NK-92 (cell line): ENCODE data around the gene OTUD7B.
"Not testable (repeated sequence)": the region's sequence is repeated elsewhere in the genome, so short reads cannot be mapped to it uniquely, and the experiment has no call there.

Experiments
- DNase-seq: peaks from one replicate; lab custom pipeline; 2025; ENCODE audit not compliant: unreplicated experiment; lab: John Stamatoyannopoulos, UW

The OTUD7B gene

GRCh38 chr1:150010393-150011115, at the start of gene OTUD7B:
OTUD7B (minus strand) TSS chr1:150010726; CDS start chr1:149977510, 33,216 bp downstream.
- no peak for DNase-seq

DNA sequence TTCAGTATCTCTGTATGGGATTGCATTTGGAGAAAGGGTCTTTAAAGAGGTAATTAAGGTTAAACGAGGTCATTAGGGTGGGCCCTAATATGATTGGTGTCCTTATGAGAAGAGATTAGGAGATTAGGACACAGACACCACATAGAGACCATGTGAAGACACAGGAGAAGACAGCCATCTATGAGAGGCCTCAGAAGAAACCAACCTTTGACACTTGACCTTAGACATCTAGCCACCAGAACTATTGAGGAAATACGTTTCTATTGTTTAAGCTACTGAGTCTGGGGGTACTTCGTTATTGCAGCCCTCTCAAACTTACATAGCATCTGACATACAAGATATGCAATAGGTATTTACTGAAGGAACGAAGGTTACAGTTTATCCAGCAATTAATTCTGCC, 49.7 kb upstream of the OTUD7B start:
- DNase-seq: no peak

DNA sequence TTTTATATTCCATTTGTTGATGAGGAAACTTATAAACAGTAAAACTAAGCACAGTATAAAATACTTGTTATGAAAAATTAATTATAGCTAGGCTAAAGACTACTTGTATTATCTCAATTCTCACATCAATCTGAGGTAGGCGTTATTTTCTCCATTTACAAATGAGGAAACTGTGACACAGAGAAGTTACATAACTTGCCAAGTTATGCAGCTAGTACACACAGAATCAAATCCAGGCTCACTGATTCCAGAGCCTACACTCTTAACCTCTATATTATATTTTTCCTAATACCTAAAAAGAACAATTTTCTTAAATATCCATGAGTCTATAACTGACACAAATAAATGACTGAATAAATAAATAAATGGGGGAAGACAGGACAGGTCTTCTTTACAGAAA, 45.9 kb upstream of the OTUD7B start:
- no peak for DNase-seq

- DNase-seq: not testable (repeated sequence)
These were observed 45.0 kb upstream of the OTUD7B start for GRCh38 chr1:150055507-150055906.

DNA sequence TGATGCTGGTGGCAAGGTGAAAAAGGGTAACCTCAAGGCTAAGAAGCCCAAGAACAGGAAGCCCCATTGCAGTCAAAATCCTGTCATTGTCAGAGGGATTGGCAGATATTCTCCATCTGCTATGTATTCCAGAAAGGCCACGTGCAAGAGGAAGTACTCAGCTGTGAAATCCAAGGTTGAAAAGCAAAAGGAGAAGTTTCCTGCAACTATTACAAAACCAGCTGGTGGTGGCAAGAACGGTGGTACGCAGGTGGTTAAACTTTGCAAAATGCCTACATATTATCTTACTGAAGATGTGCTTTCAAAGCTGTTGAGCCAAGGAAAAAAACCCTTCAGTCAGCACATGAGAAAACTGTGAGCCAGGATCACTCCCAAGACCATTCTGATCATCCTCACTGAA, 43.4 kb upstream of the OTUD7B start:
- DNase-seq: no peak

DNA sequence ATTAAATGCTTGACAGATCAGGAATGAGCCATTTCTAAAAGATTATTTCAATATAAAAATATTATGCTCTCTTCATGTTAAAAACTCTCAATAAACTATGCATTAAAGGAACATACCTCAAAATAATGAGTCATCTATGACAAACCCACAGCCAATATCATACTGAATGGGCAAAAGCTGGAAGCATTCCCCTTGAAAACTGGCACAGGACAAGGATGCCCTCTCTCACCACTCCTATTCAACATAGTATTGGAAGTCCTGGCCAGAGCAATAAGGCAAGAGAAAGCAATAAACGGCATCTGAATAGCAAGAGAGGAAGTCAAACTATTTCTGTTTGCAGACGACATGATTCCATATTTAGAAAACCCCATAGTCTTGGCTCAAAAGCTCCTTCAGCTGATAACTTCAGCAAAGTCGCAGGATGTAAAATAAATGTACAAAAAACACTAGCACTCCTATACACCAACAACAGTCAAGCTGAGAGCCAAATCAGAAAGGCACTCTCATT, 41.4 kb upstream of the OTUD7B start:
- DNase-seq: not testable (repeated sequence)

DNA sequence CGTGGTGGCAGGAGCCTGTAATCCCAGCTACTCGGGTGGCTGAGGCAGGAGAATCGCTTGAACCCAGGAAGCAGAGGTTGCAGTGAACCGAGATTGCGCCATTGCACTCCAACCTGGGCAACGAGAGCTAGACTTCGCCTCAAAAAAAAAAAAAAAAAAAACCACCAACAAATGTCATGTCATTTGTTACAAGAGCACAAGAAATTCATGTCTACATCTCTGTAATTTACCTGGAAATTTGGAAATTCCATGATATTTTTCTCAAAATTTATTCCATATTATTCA, 40.5 kb upstream of the OTUD7B start:
- no peak for DNase-seq

DNA sequence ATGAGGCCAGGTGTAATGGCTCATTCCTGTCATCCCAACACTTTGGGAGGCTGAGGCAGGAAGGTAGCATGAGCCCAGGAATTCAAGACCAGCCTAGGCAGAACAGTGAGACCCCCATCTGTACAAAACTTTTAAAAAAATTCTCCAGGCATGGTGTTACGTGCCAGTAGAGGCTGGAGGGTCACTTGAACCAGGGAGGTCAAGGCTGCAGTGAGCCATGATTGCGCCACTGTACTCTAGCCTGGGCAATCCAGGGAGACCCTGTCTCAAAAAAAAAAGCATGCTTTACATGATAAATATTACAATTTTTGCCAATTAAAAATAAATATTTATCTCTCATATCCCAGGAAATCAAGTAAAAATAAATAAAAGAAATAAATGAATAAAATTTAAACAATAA, 39.4 kb upstream of the OTUD7B start:
- DNase-seq: no peak

DNA sequence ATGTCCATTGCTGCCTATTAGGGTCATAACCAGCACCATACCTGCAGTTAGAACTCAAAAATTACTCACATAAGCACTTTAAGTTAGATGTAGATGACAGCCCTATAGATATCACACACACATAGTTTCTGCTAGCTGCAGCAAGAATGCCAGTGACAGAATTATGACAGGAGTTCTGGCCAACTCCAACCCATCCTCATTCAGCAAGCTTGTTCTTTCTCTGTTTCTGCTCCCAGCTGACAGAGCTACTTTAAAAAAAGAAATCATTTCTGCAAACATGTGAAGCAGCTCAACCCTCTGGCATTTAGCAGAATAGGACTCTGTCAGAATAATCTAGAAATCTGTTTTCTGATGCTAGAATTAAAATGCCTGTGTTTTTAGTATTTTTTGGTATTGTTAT, 23.8 kb upstream of the OTUD7B start:
- no peak for DNase-seq

DNA sequence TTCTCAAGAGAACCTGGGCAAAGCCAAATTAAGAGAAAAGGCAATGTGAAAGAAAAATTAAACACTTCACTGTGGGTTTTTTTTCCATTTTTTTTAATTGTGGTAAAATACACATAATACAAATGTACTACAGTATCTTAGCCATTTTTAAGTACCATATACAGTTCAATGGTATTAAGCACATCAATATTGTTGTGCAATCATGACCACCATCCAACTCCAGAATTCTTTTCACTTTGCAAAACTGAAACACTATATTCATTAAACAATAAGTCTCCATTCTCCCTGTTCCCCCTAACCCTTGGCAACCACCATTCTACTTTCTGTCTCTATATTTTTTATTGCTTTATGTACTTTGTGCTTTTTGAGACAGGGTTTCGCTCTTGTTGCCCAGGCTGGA, 17.8 kb upstream of the OTUD7B start:
- DNase-seq: no peak

- no peak for DNase-seq
These were observed 13.6 kb upstream of the OTUD7B start for GRCh38 chr1:150024156-150024555.

DNA sequence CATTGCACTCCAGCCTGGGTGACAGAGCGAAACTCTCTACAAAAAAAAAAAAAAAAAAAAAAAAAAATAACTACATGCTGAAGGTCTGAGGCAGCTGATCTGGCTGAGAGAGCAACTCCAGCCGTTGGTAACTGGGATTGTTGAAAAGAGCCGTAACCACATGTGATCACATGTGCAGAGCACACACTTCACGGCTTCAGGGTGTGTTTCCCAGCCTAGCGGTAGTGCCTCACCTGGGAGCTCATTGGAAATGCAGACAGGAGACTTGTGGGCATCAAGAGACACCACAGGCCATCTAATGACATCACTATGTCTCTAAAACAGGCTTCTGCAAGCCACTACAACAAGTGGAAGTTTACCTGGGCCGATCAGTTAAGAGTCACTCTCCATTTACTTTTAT, 11.8 kb upstream of the OTUD7B start:
- DNase-seq: no peak

DNA sequence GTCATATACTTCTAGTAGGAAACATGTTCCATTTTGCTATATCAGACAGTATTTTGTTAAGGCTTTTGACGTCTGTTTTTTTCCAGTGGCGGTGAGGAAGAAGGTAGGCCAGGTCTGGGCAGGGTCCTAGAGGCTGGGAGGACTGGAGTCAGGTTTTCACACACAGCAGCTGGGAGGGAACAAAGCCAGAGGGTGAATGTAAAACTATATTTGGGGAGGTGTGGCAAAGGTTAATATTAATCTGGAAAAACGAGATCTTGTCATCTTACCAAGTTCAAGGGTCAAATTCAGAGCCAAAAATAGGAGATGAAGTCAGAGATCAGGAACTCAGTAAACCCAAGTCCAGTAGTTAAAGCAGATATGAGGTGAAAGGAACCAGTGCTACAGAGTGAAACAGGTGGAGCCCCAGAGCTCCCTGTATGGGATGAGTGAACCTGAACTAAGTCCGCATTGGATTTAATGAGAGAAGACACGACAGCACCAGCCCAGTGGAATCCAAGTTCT, 10.7 kb upstream of the OTUD7B start:
- no peak for DNase-seq

DNA sequence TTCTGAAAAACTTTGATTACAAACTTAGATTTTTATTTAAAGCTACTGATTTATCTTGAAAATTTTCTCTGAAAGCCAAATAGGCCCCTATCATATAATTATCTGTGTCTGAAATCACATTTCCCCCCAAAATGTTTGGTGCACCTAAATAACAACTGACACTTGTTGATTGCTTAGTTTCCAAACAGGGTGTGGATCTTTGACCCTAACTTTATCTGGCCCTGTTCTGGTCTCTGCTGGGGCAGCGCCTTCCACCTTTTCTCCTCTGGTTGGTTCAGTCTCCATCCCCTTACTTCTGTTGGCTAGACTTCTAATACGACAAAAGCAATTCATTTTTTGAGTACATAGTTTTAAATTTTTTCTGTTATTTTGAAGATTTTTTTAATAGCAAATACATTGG, 10.2 kb upstream of the OTUD7B start:
- no peak for DNase-seq

GRCh38 chr1:150018165-150018564, 7.6 kb upstream of the OTUD7B start:
- DNase-seq: no peak

GRCh38 chr1:150017206-150017750, 6.8 kb upstream of the OTUD7B start:
- DNase-seq: no peak

DNA sequence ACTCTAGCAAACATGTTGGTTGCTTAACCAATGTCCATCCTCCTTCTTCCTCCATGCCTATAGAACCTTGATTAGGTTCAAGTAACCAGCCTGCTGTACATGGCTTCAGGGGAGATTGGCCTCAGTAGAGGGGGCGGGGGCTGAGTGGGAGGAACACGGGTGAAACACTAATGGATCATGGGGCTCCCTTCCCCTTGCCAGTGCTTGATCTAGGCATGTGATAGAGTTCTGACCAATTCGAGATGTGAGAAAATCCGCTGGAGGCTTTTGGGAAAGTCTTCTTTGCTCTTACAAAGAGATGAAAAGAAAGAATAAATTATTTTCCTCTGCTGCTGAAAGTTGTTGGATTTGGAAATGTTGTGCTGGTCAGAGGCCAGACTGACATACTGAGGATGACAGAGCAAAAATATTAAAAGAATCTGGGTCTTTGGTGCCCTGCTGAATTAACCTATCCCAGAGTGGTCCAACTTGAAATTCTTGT, 5.2 kb upstream of the OTUD7B start:
- no peak for DNase-seq

DNA sequence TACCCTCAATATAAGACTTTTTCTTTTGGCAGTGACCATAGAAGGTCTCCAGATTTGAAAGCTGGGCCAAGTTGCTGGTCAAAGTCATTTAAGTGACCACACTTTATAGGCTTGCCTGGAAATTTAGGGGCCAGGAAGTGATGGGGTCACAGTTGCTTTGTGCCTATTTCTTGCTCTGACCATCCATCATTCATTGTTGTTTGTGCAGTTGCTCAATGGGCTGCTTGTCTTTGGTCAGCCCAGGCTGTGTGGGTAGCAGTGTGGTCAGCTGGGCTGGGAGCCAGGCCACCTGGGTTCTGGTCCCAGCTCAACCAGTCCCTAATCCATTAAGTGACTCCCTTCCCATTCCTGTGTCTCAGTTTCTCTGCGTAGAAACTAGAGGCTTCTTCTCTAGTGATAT, 2.1 kb upstream of the OTUD7B start:
- DNase-seq: no peak

GRCh38 chr1:150009604-150010392, 728 bp downstream of the OTUD7B start:
- DNase-seq: no peak

GRCh38 chr1:150008699-150009098, 1.8 kb downstream of the OTUD7B start:
- no peak for DNase-seq

DNA sequence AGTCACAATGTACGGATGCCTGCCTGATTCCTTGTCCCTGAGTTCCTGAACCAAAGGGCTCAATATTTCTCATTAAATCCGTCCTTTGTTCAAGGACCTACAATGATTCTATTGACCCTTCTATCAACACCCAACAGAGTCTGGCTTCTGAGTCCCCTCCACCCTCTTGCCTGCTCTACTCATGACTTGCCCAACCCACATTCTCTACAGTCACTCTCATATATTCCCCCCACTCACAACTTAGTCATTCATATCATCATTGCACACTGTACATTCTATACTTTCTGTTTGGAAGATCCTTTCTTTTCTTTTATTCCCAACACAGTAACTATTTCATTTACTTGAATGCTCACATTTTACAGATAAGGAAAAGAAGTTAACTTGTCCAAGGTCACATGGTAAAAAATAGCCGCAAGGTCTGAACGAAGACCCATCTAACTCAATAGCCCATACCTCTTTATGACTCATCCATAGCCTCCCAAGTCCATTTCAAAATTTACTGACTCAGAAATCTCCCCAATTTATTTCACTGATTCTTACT, 3.6 kb downstream of the OTUD7B start:
- no peak for DNase-seq

GRCh38 chr1:150005606-150006005, 4.9 kb downstream of the OTUD7B start:
- DNase-seq: no peak
